Activated T-cell treated with anti-CD3 and anti-CD28 coated beads, Interleukin-2, amount 50 U/mL, for 48 hours (primary cell): ENCODE data around the gene HTR2A.

ENCODE experiments used
- DNase-seq, 2 experiments: peaks; one replicate each; pipeline ENCODE4 v3.0.0-alpha.2; 2020

Gene HTR2A

DNA sequence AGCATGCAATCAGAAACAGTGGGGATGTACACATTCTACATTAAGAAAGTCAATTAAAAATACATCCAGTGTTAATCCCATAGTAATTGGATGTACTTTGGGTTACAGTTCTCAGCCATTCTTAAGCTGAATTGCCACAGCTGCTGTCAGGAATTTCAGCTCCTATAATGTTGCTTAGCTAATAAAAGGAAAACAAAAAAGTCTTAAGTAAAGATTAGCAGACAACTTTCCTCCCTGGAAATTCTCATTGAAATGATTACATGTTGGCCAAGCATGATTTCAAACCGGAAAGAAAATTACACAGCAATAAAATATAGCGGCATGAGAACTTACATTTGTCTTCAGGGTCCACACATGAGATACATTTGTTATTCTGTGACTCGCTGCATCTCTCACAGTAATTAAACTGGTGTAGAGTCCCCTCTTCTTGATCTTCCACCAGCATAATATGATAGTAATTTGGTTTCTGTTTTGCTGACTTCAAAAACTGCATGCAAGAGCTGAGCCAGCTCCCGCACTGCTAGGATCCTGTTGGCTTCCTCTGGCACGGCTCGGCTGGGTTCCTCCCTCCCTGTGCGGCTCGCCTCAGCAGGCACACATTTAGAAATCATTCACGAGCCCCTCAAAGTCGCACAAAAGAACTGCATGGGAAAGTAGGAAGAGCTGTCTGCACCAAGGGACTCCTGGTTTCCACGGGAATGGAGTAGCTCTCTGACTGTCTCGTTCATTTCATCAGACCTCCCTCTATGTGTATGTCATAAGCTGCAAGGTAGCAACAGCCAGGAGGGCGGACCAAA, at the start of gene HTR2A:
TSS of gene HTR2A (minus strand) at position 713 of the 797 bp plus-strand sequence. CDS start 1,147 bp downstream, outside the sequence.
- no peak for DNase-seq

GRCh38 chr13:46936525-46936924, 39.7 kb upstream of the HTR2A start:
- DNase-seq, result no peak

DNA sequence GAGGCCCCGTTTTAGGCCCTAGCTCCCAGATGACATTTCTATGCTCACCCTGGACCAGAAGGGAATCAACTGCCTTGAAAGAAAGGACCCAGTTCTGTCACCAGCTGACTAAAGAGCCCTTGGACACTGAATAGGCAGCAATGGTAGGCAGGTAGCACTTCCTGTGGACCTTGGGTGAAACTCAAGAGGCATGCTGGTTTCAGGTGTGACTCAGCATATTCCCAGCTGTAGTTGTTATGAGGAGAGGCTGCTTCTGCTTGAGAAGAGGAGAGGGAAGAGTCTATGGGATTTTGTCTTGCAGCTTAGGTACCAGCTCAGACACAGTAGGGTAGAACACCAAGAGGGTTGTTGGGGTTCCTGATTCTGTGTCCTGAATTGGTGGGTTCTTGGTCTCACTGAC, 37.9 kb upstream of the HTR2A start:
- DNase-seq, result no peak

DNA sequence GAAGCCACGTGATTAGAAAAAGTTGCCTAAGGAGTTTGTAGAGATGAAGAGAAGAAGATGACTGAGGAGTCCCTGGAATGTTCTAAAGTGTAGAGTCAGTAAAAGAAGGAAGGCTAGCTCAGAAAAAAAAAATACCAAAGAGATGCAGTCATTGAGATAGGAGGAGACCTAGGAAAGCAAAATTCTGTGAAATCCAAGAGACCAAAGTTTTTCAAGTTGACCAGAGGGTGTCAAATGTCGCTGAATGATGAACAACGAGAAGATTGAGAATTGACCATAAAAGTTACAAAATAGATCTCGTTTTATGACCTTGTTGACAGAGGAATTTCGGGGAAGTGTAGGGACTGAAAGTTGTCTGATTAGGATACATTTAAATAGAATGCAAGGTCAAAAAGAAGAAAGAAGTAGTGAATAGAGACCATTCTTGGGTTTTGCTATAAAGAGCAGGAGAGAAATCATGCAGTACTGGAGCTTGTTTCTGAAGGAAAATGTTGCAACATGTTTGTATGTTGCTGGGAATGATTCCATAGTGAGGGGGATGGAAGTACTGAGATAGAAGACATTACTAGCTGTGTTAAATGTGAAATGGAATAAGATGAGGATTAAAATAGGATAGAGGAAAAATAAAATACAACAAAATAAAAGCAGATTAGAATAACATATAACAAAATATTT, 30.2 kb upstream of the HTR2A start:
- no peak for DNase-seq

- DNase-seq, result no peak
Measured at GRCh38 chr13:46925486-46925885, 28.6 kb upstream of the HTR2A start.

DNA sequence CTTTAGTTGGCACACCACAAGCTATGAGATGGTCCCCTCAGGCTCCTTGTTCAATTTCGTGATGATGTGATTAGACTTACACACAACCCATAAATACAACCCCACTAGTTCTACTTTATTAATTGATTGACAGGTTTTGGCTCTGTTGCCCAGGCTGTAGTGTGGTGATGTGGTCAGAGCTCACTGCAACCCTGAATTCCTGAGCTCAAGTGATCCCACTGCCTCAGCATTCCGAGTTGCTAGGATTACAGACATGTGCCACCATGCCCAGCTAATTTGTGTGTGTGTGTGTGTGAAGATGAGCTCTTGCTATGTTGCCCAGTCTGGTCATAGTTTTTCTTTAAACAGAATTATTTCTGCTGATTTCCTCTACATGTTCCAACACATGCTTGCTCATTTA, 17.5 kb upstream of the HTR2A start:
- no peak for DNase-seq

GRCh38 chr13:46913757-46914156, 16.9 kb upstream of the HTR2A start:
- no peak for DNase-seq

DNA sequence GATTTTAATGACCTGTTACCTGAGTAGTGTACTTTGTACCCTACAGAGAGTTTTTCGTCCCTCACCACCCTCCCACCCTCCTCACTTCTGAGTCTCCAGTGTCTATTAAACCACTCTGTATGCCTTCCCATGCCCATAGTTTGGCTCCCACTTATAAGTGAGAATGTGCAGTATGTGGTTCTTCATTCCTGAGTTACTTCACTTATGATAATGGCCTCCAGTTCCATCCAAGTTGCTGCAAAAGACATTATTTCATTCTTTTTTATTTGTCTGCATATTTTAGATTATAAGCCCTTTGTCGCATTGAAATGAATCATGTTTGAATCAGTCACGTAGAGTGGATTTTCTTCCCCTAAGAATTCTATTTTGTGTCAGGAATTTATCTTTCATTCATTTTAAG, 12.2 kb upstream of the HTR2A start:
- DNase-seq, result no peak

DNA sequence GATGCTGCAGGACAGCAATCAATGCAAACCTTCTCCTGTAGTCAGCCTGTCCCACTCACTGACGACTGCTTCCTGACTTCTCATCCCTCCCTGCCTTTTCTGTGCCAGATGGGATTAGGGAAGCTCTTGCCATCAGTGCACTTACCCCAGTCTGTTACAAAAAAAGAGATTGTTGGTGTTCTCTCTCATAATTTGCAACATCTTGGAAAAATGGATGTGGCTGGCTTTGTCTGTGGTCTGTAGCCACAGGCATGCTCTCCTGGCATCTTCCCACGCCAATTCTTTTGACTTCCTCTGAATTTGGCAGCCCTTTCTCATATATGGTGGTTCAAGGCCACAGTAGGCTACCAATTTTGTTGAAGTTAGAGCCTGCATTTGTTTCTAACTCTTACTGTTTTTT, 11.6 kb upstream of the HTR2A start:
- no peak for DNase-seq

DNA sequence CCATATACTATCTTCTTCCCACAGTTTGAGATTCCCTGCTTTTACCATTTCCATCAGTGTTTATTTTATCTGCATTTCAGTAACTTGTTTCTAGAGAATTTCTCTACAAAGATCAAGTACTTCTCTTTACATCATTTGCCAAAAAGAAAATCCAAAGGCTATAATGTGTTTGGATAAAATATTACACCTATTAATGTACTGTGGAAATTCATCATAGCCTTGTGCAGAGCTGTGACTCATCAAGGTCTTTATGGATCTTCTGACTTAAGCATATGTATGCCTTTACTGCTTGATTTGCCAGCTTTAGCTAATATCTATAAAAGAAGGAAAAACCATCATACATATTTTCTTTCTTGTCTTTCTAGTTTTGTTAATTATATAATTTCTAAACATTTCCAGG, 9.6 kb upstream of the HTR2A start:
- no peak for DNase-seq

GRCh38 chr13:46905249-46905648, 8.4 kb upstream of the HTR2A start:
- no peak for DNase-seq

GRCh38 chr13:46903748-46904147, 6.9 kb upstream of the HTR2A start:
- DNase-seq, result no peak

DNA sequence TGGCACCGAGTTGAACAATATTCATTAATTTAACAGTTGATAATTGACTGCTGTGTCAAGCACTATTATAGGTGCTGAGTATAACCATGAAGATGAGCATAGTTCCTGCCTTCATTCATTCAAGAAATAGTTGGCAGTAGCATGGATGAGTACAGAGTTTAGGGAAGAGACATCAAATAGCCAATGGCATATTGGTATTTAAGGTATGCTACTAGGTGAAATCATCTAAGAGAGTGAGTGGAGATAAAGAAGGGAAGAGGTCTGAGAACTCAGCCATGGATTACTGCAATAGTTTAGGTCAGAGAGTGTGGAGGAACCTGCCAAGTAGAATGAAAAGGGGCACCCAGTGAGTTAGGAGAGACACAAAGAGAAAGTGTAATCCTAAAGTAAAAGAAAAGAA, 4.9 kb upstream of the HTR2A start:
- no peak for DNase-seq

GRCh38 chr13:46899801-46900200, 2.9 kb upstream of the HTR2A start:
- DNase-seq, result no peak

- DNase-seq, result no peak
Measured at GRCh38 chr13:46895381-46895780, 1.5 kb downstream of the HTR2A start.

- no peak for DNase-seq
Measured at GRCh38 chr13:46894568-46894967, 2.3 kb downstream of the HTR2A start.

DNA sequence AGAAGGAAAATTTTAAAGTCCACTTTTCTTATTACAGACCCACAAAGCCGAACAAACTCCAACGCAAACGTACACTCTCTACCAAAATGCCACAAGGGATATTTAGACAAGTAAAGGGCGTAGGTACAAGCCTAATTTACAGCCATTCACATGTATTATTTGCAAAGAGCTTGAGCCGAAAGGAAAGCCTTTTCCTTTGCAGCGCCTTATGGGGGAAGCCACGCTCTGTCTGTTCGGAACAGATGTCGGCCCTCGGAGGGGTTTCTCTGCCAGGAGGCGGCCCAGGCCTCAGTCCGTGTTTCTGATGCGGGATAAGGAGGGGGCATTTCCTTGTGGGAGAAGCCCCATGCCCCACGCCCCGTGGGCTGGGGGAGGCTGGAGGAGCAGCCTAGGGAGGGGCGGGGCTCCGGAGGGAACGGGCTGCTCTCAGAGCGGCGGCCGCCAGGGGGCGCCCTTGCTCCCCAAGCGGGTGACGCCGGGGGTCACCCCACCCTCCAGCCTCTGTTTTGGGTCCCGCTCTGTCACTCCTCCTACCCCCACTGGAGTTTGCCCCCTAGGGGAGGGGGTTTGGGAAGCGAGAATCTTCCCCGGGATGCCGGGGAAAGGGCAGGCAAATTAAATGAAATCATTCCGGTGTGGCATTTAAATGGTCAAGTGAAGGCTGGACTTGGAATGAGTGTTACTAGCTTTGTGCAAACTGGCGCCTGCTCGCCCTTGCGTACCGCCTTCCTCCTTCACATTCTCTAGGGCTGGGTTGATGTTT, 2.9 kb downstream of the HTR2A start:
- DNase-seq, result peak; percentile 81 to 83

- DNase-seq, result no peak
Measured at GRCh38 chr13:46893221-46893740, 3.6 kb downstream of the HTR2A start.

DNA sequence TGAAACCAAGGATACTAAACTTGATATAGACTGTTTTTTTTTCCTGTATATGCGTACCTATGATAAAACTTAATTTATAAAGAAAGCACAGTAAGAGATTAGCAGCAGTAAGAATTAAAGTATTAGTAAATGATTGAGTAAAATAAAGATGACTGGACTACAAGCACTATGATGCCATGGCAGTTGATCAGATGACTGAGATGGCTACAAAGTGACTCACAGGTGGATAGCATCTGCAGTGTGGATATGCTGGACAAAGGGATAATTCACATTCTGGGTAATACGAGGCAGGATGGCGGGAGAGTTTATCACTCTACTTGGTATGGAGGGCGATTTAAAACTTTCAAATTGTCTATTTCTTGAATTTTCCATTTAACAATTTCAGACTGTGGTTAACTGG, 11.8 kb downstream of the HTR2A start:
- no peak for DNase-seq

DNA sequence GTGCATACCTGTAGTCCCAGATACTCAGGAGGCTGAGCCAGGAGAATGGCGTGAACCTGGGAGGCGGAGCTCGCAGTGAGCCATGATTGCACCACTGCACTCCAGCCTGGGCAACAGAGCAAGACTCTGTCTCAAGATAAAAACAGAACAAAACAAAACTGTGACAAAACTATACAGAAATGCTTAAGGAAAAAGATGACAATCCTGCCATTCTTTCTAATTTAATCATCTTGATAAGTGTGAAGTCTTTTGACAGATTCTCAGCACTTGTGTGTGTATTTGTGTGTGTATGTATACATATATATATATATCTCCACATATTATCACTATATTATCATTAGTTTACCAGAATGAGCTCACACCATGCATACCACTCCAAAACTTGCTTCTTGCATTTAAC, 12.3 kb downstream of the HTR2A start:
- DNase-seq, result no peak

GRCh38 chr13:46881621-46882020, 15.2 kb downstream of the HTR2A start:
- no peak for DNase-seq

DNA sequence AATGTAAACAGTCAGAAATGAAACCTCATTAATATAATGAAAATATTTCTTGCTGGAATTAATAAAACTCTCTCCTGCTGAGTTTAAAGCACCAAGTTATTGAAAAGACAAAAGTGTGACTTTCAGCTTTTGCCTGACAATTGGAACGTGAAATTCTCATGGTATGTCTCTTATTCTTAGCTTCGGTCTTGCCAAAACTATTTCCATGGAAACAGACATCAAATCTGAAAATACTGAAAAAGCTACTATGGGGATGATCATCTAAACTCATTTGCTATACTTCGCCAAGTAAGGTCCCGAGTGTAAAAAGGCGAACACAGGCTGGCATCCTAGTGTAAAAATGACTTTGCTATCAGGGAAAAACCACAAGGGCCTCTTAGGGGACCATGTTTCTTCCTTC, 22.8 kb downstream of the HTR2A start:
- no peak for DNase-seq

GRCh38 chr13:46871557-46871956, 25.3 kb downstream of the HTR2A start:
- DNase-seq, result no peak

DNA sequence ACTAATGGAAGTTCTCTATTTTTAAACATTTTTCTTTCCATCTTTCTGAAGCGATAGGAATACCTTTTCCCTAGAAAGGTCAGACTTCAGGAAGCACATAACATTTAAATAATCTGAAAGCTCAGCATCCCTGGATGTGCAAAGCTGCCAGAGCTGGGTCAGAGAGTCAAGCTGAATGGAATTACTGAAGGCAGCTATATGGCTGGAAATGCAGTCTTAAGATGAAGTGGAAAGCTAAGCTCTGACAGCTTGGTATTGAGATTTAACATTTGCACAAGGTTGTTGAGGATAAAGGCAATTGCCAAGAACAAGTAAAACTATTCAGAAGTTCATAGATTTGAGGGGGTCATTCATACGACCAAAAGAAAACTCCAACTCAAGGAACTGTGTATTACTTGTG, 28.8 kb downstream of the HTR2A start:
- no peak for DNase-seq
